Panc1 (cell line): ENCODE data around the gene PPP1R7. TPM values are rescaled to one million over a fixed set of nuclear protein-coding genes. Genes with fewer than 3 reads are reported as not detected.

ENCODE experiments used
- ATAC-seq: fragments of 200-7000 bp; cut with Tn5 transposase; 2 replicates; pipeline ENCODE4 v1.9.1; 2020; ENCODE audit warnings: mild to moderate bottlenecking, moderate library complexity
- BruUV-seq: library from RNA; stranded (reverse); fragments of 400-500 nt; replicated peaks from 2 replicates; lab custom pipeline; 2021; lab: Mats Ljungman, UMichigan
- CTCF ChIA-PET: fragments of 300-600 bp; sonication (Branson Sonifier 250); formaldehyde crosslinking; loops from one replicate; lab custom pipeline; 2022; ENCODE audit warnings: antibody characterized with exemption; lab: Charles Lee
- POLR2A ChIA-PET: fragments of 300-600 bp; sonication (Branson Sonifier 250); formaldehyde crosslinking; loops from one replicate; lab custom pipeline; 2022; ENCODE audit warnings: antibody characterized with exemption; lab: Charles Lee
- DNase-seq: peaks from one replicate; pipeline ENCODE4 v3.0.0-alpha.2; 2010; ENCODE audit warnings: low read depth, low spot score
- H3K27ac ChIP-seq: 2 replicates; pipeline ENCODE4 v1.5.1; 2011; ENCODE audit warnings: mild to moderate bottlenecking, low read length, inconsistent platforms
- H3K27me3 ChIP-seq: fragments of 200-500 bp; sonication (Bioruptor generic); 2 replicates; pipeline ENCODE4 v1.6.0; 2014; ENCODE audit warnings: low read length, inconsistent platforms; ENCODE audit not compliant: control insufficient read depth, insufficient read depth
- H3K36me3 ChIP-seq: fragments of 200-500 bp; sonication (Bioruptor generic); 2 replicates; pipeline ENCODE4 v1.5.1; 2014; ENCODE audit warnings: inconsistent platforms, mild to moderate bottlenecking, low read length, moderate library complexity; ENCODE audit not compliant: control insufficient read depth, insufficient read depth
- H3K4me1 ChIP-seq: 2 replicates; pipeline ENCODE4 v1.5.1; 2011; ENCODE audit warnings: inconsistent platforms, mild to moderate bottlenecking, low read length, moderate library complexity; ENCODE audit not compliant: control insufficient read depth, insufficient read depth
- H3K4me3 ChIP-seq, 2 experiments: 2 replicates each; pipeline ENCODE4 v1.5.1; 2011 to 2012; ENCODE audit warnings: low read depth in 2 of 2, low read length in 2 of 2, mild to moderate bottlenecking in 2 of 2, inconsistent platforms in 1 of 2, moderate library complexity in 1 of 2
- H3K9me3 ChIP-seq: fragments of 200-500 bp; sonication (Bioruptor generic); 2 replicates; pipeline ENCODE4 v1.5.1; 2014; ENCODE audit warnings: low read depth, mild to moderate bottlenecking, inconsistent platforms, low read length, moderate library complexity; ENCODE audit not compliant: control insufficient read depth, insufficient read depth
- POLR2AphosphoS5 ChIP-seq: IDR thresholded peaks from 2 replicates; pipeline ENCODE4 v1.6.1; 2012; ENCODE audit warnings: mild to moderate bottlenecking, low read depth, low read length, moderate library complexity
- SIN3A ChIP-seq: IDR thresholded peaks from 2 replicates; pipeline ENCODE4 v1.6.1; 2012; ENCODE audit warnings: low read depth, mild to moderate bottlenecking, low read length, moderate library complexity, borderline replicate concordance; ENCODE audit not compliant: insufficient read depth
- TCF7L2 ChIP-seq: IDR thresholded peaks from 2 replicates; pipeline ENCODE4 v1.6.1; 2011; ENCODE audit warnings: mild to moderate bottlenecking, low read depth, low read length, inconsistent platforms
- in situ Hi-C: cut with HindIII; loops from 2 replicates; pipeline ENCODE4 v1.10.0; 2016; ENCODE audit warnings: low sequenced_read_pairs, low pct_unique_long_range_greater_than_20kb
- intact Hi-C: fragments of 100-400 bp; cut with micrococcal nuclease; formaldehyde crosslinking; loops from one replicate; pipeline ENCODE4 v1.10.0; 2022; ENCODE audit not compliant: unreplicated experiment
- total RNA-seq: library from RNA; stranded (reverse); gene quantifications from one replicate; pipeline ENCODE4 v1.2.1, GENCODE V29; 2021; ENCODE audit not compliant: unreplicated experiment
- TF ChIP-seq, protein P1 (sequence below), 2 experiments: IDR thresholded peaks; 2 replicates each; pipeline ENCODE4 v1.6.1; 2011 to 2012; ENCODE audit warnings: low read depth in 2 of 2, control low read depth in 1 of 2, low read length in 1 of 2, mild to moderate bottlenecking in 1 of 2, moderate library complexity in 1 of 2; ENCODE audit not compliant: insufficient read depth in 1 of 2
- TF ChIP-seq, protein P2 (sequence below): fragments of 450-650 bp; IDR thresholded peaks from 2 replicates; pipeline ENCODE4 v1.5.1; 2017; ENCODE audit warnings: mild to moderate bottlenecking

Gene PPP1R7
- total RNA-seq, 1 experiment from 2014 or later: 64.2 TPM

DNA sequence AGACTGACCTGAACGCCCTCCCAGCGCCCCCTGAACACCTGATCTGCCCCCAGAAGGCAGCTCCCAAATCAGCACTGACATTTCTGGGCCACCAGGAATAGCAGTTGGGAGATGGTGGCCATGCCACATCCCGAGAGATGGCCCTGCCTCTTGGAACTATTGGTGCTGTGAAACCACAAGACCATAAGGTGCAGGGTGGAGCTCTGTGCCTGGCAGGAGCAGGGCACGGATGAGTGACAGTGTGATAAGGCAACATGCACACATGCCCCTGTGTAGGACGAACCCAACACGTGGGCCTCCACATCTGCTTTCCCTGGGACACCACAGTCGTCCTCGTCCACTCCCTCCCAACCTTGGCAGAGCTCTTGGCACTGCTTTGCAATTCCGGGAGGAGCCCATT lies 65.2 kb downstream of the PPP1R7 start:
- no peaks in the 10 kb centered on the region for H3K36me3 ChIP-seq
- in situ Hi-C loops: no loop called here
- no peaks in the 10 kb centered on the region for H3K27me3 ChIP-seq
- H3K4me1 ChIP-seq: peaks cover 9% of the 10 kb centered on the region
- intact Hi-C loops: no loop called here
- no peaks in the 10 kb centered on the region for H3K9me3 ChIP-seq
- ChIA-PET POLR2A (no interaction called here), CTCF (no interaction called here)
- no TSS peak for BruUV-seq
- TF ChIP-seq, protein P1, sequence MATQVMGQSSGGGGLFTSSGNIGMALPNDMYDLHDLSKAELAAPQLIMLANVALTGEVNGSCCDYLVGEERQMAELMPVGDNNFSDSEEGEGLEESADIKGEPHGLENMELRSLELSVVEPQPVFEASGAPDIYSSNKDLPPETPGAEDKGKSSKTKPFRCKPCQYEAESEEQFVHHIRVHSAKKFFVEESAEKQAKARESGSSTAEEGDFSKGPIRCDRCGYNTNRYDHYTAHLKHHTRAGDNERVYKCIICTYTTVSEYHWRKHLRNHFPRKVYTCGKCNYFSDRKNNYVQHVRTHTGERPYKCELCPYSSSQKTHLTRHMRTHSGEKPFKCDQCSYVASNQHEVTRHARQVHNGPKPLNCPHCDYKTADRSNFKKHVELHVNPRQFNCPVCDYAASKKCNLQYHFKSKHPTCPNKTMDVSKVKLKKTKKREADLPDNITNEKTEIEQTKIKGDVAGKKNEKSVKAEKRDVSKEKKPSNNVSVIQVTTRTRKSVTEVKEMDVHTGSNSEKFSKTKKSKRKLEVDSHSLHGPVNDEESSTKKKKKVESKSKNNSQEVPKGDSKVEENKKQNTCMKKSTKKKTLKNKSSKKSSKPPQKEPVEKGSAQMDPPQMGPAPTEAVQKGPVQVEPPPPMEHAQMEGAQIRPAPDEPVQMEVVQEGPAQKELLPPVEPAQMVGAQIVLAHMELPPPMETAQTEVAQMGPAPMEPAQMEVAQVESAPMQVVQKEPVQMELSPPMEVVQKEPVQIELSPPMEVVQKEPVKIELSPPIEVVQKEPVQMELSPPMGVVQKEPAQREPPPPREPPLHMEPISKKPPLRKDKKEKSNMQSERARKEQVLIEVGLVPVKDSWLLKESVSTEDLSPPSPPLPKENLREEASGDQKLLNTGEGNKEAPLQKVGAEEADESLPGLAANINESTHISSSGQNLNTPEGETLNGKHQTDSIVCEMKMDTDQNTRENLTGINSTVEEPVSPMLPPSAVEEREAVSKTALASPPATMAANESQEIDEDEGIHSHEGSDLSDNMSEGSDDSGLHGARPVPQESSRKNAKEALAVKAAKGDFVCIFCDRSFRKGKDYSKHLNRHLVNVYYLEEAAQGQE (IDR thresholded peaks at IDR 0.05; ENCODE audit: insufficient read depth in 1 of 2, low read depth in 2 of 2, low read length in 1 of 2): no peak
- TF ChIP-seq POLR2AphosphoS5 (no peak), SIN3A (no peak), TCF7L2 (no peak)
- TF ChIP-seq, protein P2, sequence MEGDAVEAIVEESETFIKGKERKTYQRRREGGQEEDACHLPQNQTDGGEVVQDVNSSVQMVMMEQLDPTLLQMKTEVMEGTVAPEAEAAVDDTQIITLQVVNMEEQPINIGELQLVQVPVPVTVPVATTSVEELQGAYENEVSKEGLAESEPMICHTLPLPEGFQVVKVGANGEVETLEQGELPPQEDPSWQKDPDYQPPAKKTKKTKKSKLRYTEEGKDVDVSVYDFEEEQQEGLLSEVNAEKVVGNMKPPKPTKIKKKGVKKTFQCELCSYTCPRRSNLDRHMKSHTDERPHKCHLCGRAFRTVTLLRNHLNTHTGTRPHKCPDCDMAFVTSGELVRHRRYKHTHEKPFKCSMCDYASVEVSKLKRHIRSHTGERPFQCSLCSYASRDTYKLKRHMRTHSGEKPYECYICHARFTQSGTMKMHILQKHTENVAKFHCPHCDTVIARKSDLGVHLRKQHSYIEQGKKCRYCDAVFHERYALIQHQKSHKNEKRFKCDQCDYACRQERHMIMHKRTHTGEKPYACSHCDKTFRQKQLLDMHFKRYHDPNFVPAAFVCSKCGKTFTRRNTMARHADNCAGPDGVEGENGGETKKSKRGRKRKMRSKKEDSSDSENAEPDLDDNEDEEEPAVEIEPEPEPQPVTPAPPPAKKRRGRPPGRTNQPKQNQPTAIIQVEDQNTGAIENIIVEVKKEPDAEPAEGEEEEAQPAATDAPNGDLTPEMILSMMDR: no peak
- H3K27ac ChIP-seq: no peak overlapping the region
- DNase-seq (no peak), ATAC-seq (no peak)
- H3K4me3 ChIP-seq: no peak overlapping the region

DNA sequence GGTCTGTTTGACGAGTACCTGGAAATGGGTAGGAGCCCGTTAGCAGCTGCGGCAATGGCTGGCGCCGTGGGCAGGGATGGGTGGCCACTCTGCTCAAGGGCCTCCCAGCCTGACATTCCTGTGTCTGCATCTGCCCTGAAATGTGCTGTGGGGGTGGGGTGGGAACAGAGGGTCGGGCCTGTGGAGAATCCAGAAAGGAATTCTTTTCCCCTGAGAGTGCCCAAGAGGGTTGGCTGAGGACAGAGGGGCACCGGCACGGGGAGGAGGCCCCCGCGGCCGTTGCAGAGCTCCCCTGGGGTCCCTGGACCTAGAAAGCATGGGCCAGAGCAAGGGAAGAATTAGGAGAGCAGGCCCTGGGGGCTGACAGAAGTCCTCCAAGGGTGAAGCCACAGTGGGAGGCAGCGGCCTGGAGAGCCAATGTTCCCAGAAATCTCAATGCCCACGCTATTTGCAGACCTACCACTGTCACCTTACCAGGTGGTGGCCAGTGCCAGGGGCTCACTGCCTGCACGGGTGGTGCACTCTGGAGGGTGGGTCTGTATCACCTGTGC lies 66.0 kb downstream of the PPP1R7 start:
- H3K36me3 ChIP-seq: no peaks in the 10 kb centered on the region
- peaks cover 9% of the 10 kb centered on the region for H3K4me1 ChIP-seq
- TF ChIP-seq POLR2AphosphoS5 (no peak), TCF7L2 (no peak), SIN3A (no peak)
- TF ChIP-seq, protein P1 (IDR thresholded peaks at IDR 0.05; ENCODE audit: insufficient read depth in 1 of 2, low read depth in 2 of 2, low read length in 1 of 2): no peak
- TF ChIP-seq, protein P2: no peak
- no peaks in the 10 kb centered on the region for H3K9me3 ChIP-seq
- CTCF ChIA-PET: interaction anchor here (0.5 to 1.2 kb wide), 2 partner anchors 138 to 365 kb away, joined by 4 to 5 read pairs; no protein-coding TSS in a partner anchor
- no peak overlapping the region for H3K27ac ChIP-seq
- in situ Hi-C loops: no loop called here
- intact Hi-C loops: no loop called here
- H3K4me3 ChIP-seq: no peak overlapping the region
- H3K27me3 ChIP-seq: no peaks in the 10 kb centered on the region
- DNase-seq (no peak), ATAC-seq (no peak)
- BruUV-seq: TSS peak; percentile 66
- POLR2A ChIA-PET: no interaction called here
